GM12872 (cell line): ENCODE measurements around the gene TNFRSF21.

Experiments used
- CTCF ChIP-seq: IDR thresholded peaks from 3 replicates; pipeline ENCODE4 v1.5.1; 2011; ENCODE audit warnings: low read depth, mild to moderate bottlenecking, low read length, moderate library complexity; ENCODE audit not compliant: insufficient read depth

TNFRSF21 gene

GRCh38 chr6:47319382-47319781 is 9.7 kb upstream of the TNFRSF21 start:
- TF ChIP-seq CTCF, result no peak

- TF ChIP-seq CTCF, result no peak
Observed at GRCh38 chr6:47318236-47318989, 8.7 kb upstream of the TNFRSF21 start.

GRCh38 chr6:47310131-47310480 is 401 bp upstream of the TNFRSF21 start:
- no peak for TF ChIP-seq CTCF

GRCh38 chr6:47308552-47309290 is 984 bp downstream of the TNFRSF21 start:
- TF ChIP-seq CTCF, result no peak

- TF ChIP-seq CTCF, result no peak
Observed at GRCh38 chr6:47308198-47308517, 1.5 kb downstream of the TNFRSF21 start.

GRCh38 chr6:47307362-47308197 is 2.1 kb downstream of the TNFRSF21 start:
- TF ChIP-seq CTCF, result no peak

GRCh38 chr6:47306887-47307286 is 2.8 kb downstream of the TNFRSF21 start:
- TF ChIP-seq CTCF, result no peak
